ENCODE data around the gene PTPN23.
A peak's percentile ranks its signal among the peaks of the same experiment; 100 is the strongest.

Gene PTPN23

DNA sequence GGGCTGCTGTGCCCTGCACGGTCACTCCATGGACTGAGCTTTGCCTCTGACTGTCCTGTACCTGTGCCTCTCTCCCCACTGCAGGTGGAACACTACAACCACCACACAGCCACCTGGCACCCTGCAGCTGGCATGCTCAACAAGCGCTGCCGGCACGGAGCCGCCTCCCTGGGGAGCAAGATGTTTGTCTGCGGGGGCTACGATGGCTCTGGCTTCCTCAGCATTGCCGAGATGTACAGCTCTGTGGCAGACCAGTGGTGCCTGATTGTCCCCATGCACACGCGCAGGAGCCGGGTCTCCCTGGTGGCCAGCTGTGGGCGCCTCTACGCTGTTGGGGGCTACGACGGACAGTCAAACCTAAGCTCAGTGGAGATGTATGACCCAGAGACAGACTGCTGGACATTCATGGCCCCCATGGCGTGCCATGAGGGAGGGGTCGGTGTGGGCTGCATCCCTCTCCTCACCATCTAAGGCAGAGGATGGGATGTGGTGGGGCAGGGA, 37.3 kb upstream of the PTPN23 start:
- H3K4me2 ChIP-seq (ENCODE audit: low read length, poor library complexity, severe bottlenecking): no peak overlapping the region
- H4K91ac ChIP-seq (ENCODE audit: low read length): no peak overlapping the region
- no peak overlapping the region for H2AK5ac ChIP-seq (ENCODE audit: low read length, severe bottlenecking)
- H3K4me3 ChIP-seq (ENCODE audit: insufficient read depth in 1 of 2, low read depth in 1 of 2, low read length in 2 of 2): no peak overlapping the region
- no peak overlapping the region for H3K9ac ChIP-seq (ENCODE audit: low read length)
- H2BK120ac ChIP-seq (ENCODE audit: low read depth, low read length): no peak overlapping the region
- no peak overlapping the region for H2BK15ac ChIP-seq (ENCODE audit: low read depth, poor library complexity, severe bottlenecking)
- no peak overlapping the region for H3K4ac ChIP-seq (ENCODE audit: low read depth in 1 of 2, low read length in 2 of 2)
- H3K23ac ChIP-seq (ENCODE audit: low read length in 2 of 2): no peak overlapping the region
- H3K18ac ChIP-seq (ENCODE audit: low read depth in 1 of 2, low read length in 2 of 2): no peak overlapping the region
- H3K14ac ChIP-seq (ENCODE audit: low read length in 2 of 2): no peak overlapping the region
- no peak for DNase-seq
- WGBS: 98% methylated on average over 17 of the region's 17 CpGs
- no peaks in the 10 kb centered on the region for H3K27me3 ChIP-seq (ENCODE audit: control insufficient read depth in 1 of 2, insufficient read depth in 1 of 2, low read length in 2 of 2)
- H2BK5ac ChIP-seq (ENCODE audit: low read depth, low read length, poor library complexity, severe bottlenecking): no peak overlapping the region
- no peak overlapping the region for H3K27ac ChIP-seq (ENCODE audit: low read length, poor library complexity, severe bottlenecking)
- H3K4me1 ChIP-seq (ENCODE audit: control insufficient read depth, insufficient read depth, low read depth, low read length): peaks cover 1% of the 10 kb centered on the region
- H2AFZ ChIP-seq (ENCODE audit: low read depth, low read length): no peak overlapping the region
- peaks cover 7% of the 10 kb centered on the region for H3K79me1 ChIP-seq (replicated peaks; ENCODE audit: low read length, poor library complexity, severe bottlenecking)
- H4K8ac ChIP-seq (ENCODE audit: low read length): no peak overlapping the region
- no peaks in the 10 kb centered on the region for H3K9me3 ChIP-seq (ENCODE audit: control insufficient read depth, low read length)
- H2BK12ac ChIP-seq (ENCODE audit: low read length in 2 of 2): no peak overlapping the region
- H3K36me3 ChIP-seq (ENCODE audit: control insufficient read depth in 1 of 2, insufficient read depth in 2 of 2, low read depth in 1 of 2, low read length in 2 of 2): peaks cover 51 to 72% of the 10 kb centered on the region in 2 experiments

DNA sequence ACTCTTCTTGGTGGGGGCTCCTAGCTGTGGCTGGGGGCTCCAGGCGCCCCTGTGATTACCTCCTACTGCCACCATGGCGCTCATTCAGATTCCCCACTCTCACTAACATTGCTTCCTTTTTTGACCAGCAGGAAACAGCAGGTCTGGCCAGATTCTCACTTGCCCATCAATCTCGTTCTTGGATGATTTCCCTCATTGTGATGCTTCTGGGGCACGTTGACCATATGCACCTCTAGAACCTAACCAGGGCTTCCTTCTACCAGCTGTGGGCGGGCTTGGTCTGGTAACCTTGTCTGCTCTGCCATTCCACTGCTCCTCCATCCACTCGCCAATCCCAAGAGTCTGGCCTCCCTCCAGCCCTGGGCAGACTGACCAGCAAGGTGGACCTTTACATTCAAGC, 35.9 kb upstream of the PTPN23 start:
- peaks cover 4% of the 10 kb centered on the region for H3K79me1 ChIP-seq (replicated peaks; ENCODE audit: low read length, poor library complexity, severe bottlenecking)
- H2BK5ac ChIP-seq (ENCODE audit: low read depth, low read length, poor library complexity, severe bottlenecking): no peak overlapping the region

GRCh38 chr3:47347217-47347801, 33.5 kb upstream of the PTPN23 start:
- no peak overlapping the region for H2AK5ac ChIP-seq (ENCODE audit: low read length, severe bottlenecking)
- H3K4me1 ChIP-seq (ENCODE audit: control insufficient read depth, insufficient read depth, low read depth, low read length): peaks cover 1% of the 10 kb centered on the region
- H2BK15ac ChIP-seq (ENCODE audit: low read depth, poor library complexity, severe bottlenecking): no peak overlapping the region
- no peak overlapping the region for H3K18ac ChIP-seq (ENCODE audit: low read depth in 1 of 2, low read length in 2 of 2)
- peak overlapping the region in 1 of 2 experiments; percentile 10 for H2BK12ac ChIP-seq (ENCODE audit: low read length in 2 of 2)
- no peaks in the 10 kb centered on the region for H3K9me3 ChIP-seq (ENCODE audit: control insufficient read depth, low read length)
- H3K4me2 ChIP-seq (ENCODE audit: low read length, poor library complexity, severe bottlenecking): no peak overlapping the region
- H3K4me3 ChIP-seq (ENCODE audit: insufficient read depth in 1 of 2, low read depth in 1 of 2, low read length in 2 of 2): peak overlapping the region in 1 of 2 experiments; percentile 33
- H3K79me1 ChIP-seq (replicated peaks; ENCODE audit: low read length, poor library complexity, severe bottlenecking): peaks cover 4% of the 10 kb centered on the region
- DNase-seq: peak; percentile 87
- H3K27ac ChIP-seq (ENCODE audit: low read length, poor library complexity, severe bottlenecking): no peak overlapping the region
- no peak overlapping the region for H2BK5ac ChIP-seq (ENCODE audit: low read depth, low read length, poor library complexity, severe bottlenecking)
- H3K36me3 ChIP-seq (ENCODE audit: control insufficient read depth in 1 of 2, insufficient read depth in 2 of 2, low read depth in 1 of 2, low read length in 2 of 2): peaks cover 33 to 41% of the 10 kb centered on the region in 2 experiments
- no peak overlapping the region for H3K4ac ChIP-seq (ENCODE audit: low read depth in 1 of 2, low read length in 2 of 2)
- H3K14ac ChIP-seq (ENCODE audit: low read length in 2 of 2): no peak overlapping the region
- H3K9ac ChIP-seq (ENCODE audit: low read length): peak overlapping the region; percentile 5
- H2AFZ ChIP-seq (ENCODE audit: low read depth, low read length): no peak overlapping the region
- H4K8ac ChIP-seq (ENCODE audit: low read length): no peak overlapping the region
- WGBS: 72% methylated on average over 3 of the region's 4 CpGs
- no peak overlapping the region for H3K23ac ChIP-seq (ENCODE audit: low read length in 2 of 2)
- H3K27me3 ChIP-seq (ENCODE audit: control insufficient read depth in 1 of 2, insufficient read depth in 1 of 2, low read length in 2 of 2): no peaks in the 10 kb centered on the region
- H2BK120ac ChIP-seq (ENCODE audit: low read depth, low read length): no peak overlapping the region
- H4K91ac ChIP-seq (ENCODE audit: low read length): no peak overlapping the region

More for the DNA sequence above, 35.9 kb upstream of the PTPN23 start:
- Histone ChIP-seq H3K4me1 (ENCODE audit: control insufficient read depth, insufficient read depth, low read depth, low read length) (peaks cover 1% of the 10 kb centered on the region), H3K14ac (ENCODE audit: low read length in 2 of 2) (no peak overlapping the region), H3K4me2 (ENCODE audit: low read length, poor library complexity, severe bottlenecking) (no peak overlapping the region), H2BK12ac (ENCODE audit: low read length in 2 of 2) (no peak overlapping the region), H3K4me3 (ENCODE audit: insufficient read depth in 1 of 2, low read depth in 1 of 2, low read length in 2 of 2) (no peak overlapping the region), H3K9me3 (ENCODE audit: control insufficient read depth, low read length) (no peaks in the 10 kb centered on the region), H2AK5ac (ENCODE audit: low read length, severe bottlenecking) (no peak overlapping the region), H3K27me3 (ENCODE audit: control insufficient read depth in 1 of 2, insufficient read depth in 1 of 2, low read length in 2 of 2) (no peaks in the 10 kb centered on the region), H3K23ac (ENCODE audit: low read length in 2 of 2) (no peak overlapping the region), H2AFZ (ENCODE audit: low read depth, low read length) (no peak overlapping the region), H2BK120ac (ENCODE audit: low read depth, low read length) (no peak overlapping the region), H4K91ac (ENCODE audit: low read length) (no peak overlapping the region), H3K18ac (ENCODE audit: low read depth in 1 of 2, low read length in 2 of 2) (no peak overlapping the region), H4K8ac (ENCODE audit: low read length) (no peak overlapping the region), H3K27ac (ENCODE audit: low read length, poor library complexity, severe bottlenecking) (no peak overlapping the region), H3K4ac (ENCODE audit: low read depth in 1 of 2, low read length in 2 of 2) (no peak overlapping the region), H2BK15ac (ENCODE audit: low read depth, poor library complexity, severe bottlenecking) (no peak overlapping the region), H3K9ac (ENCODE audit: low read length) (no peak overlapping the region), H3K36me3 (ENCODE audit: control insufficient read depth in 1 of 2, insufficient read depth in 2 of 2, low read depth in 1 of 2, low read length in 2 of 2) (peaks cover 47 to 61% of the 10 kb centered on the region in 2 experiments)
- DNase-seq: no peak
- 96% methylated on average over 6 of the region's 6 CpGs for WGBS

- Histone ChIP-seq H4K91ac (ENCODE audit: low read length) (no peak overlapping the region), H2AK5ac (ENCODE audit: low read length, severe bottlenecking) (no peak overlapping the region), H2BK120ac (ENCODE audit: low read depth, low read length) (no peak overlapping the region), H3K27me3 (ENCODE audit: control insufficient read depth in 1 of 2, insufficient read depth in 1 of 2, low read length in 2 of 2) (no peaks in the 10 kb centered on the region), H3K4me1 (ENCODE audit: control insufficient read depth, insufficient read depth, low read depth, low read length) (peaks cover 1% of the 10 kb centered on the region), H3K14ac (ENCODE audit: low read length in 2 of 2) (no peak overlapping the region), H3K4ac (ENCODE audit: low read depth in 1 of 2, low read length in 2 of 2) (no peak overlapping the region), H2BK15ac (ENCODE audit: low read depth, poor library complexity, severe bottlenecking) (no peak overlapping the region), H3K9ac (ENCODE audit: low read length) (no peak overlapping the region), H4K8ac (ENCODE audit: low read length) (no peak overlapping the region), H3K79me1 (replicated peaks; ENCODE audit: low read length, poor library complexity, severe bottlenecking) (no peaks in the 10 kb centered on the region), H2BK5ac (ENCODE audit: low read depth, low read length, poor library complexity, severe bottlenecking) (no peak overlapping the region), H3K4me3 (ENCODE audit: insufficient read depth in 1 of 2, low read depth in 1 of 2, low read length in 2 of 2) (no peak overlapping the region), H3K27ac (ENCODE audit: low read length, poor library complexity, severe bottlenecking) (no peak overlapping the region), H3K23ac (ENCODE audit: low read length in 2 of 2) (no peak overlapping the region), H2AFZ (ENCODE audit: low read depth, low read length) (no peak overlapping the region), H3K36me3 (ENCODE audit: control insufficient read depth in 1 of 2, insufficient read depth in 2 of 2, low read depth in 1 of 2, low read length in 2 of 2) (peaks cover 24 to 28% of the 10 kb centered on the region in 2 experiments), H3K9me3 (ENCODE audit: control insufficient read depth, low read length) (no peaks in the 10 kb centered on the region), H2BK12ac (ENCODE audit: low read length in 2 of 2) (no peak overlapping the region), H3K18ac (ENCODE audit: low read depth in 1 of 2, low read length in 2 of 2) (no peak overlapping the region), H3K4me2 (ENCODE audit: low read length, poor library complexity, severe bottlenecking) (no peak overlapping the region)
- 98% methylated on average over 4 of the region's 5 CpGs for WGBS
- no peak for DNase-seq
These were observed 32.2 kb upstream of the PTPN23 start for GRCh38 chr3:47348411-47349154.

All from mesenchymal stem cell (in vitro differentiated cells and primary cell).